HCT116 (cell line): ENCODE results near the gene IRF2. TPM values are rescaled to one million over a fixed set of nuclear protein-coding genes. Genes with fewer than 3 reads are reported as not detected.

Experiments used
- ATAC-seq: fragments of 200-7000 bp; cut with Tn5 transposase; 2 replicates; pipeline ENCODE4 v1.9.1; 2020; ENCODE audit warnings: mild to moderate bottlenecking, moderate library complexity
- BruUV-seq: library from RNA; stranded (reverse); fragments of 400-500 nt; replicated peaks from 2 replicates; lab custom pipeline; 2021; lab: Mats Ljungman, UMichigan
- CTCF ChIA-PET: fragments of 300-600 bp; sonication (Branson Sonifier 250); formaldehyde crosslinking; loops from one replicate; lab custom pipeline; 2021; ENCODE audit warnings: antibody characterized with exemption; lab: Charles Lee
- POLR2A ChIA-PET: fragments of 300-600, 350-600 bp; sonication (Branson Sonifier 250); formaldehyde crosslinking; loops from one replicate; lab custom pipeline; 2021; ENCODE audit warnings: antibody characterized with exemption; lab: Charles Lee
- RAD21 ChIA-PET, 2 experiments: fragments of 300-600 bp; sonication (Branson Sonifier 250); formaldehyde crosslinking; loops; one replicate each; lab custom pipeline; 2023; ENCODE audit warnings: low total read pairs in 2 of 2; ENCODE audit not compliant: uncharacterized antibody in 2 of 2, unreplicated experiment in 2 of 2, low non-redundant PET in 1 of 2; lab: Charles Lee
- DNase-seq: peaks from one replicate; pipeline ENCODE4 v3.0.0-alpha.2; 2010; ENCODE audit warnings: low read depth, low spot score
- H2AFZ ChIP-seq: fragments of 200-600 bp; shearing (Covaris generic), sonication (generic); 2 replicates; pipeline ENCODE4 v1.6.1; 2017; ENCODE audit warnings: low read depth, mixed run types, mixed read lengths, antibody characterized with exemption, low read length; ENCODE audit not compliant: poor library complexity, severe bottlenecking
- H3K27ac ChIP-seq: 2 replicates; pipeline ENCODE4 v1.5.1; 2012; ENCODE audit warnings: low read depth, low read length
- H3K27me3 ChIP-seq: fragments of 200-600 bp; sonication (generic); 2 replicates; pipeline ENCODE4 v1.6.1; 2016; ENCODE audit warnings: mixed run types, low read length, mixed read lengths; ENCODE audit not compliant: insufficient read depth
- H3K36me3 ChIP-seq, 2 experiments: fragments of 200-500 bp in 1 of 2; fragments of 200-600 bp in 1 of 2; sonication (Bioruptor generic) in 1 of 2; sonication (generic) in 1 of 2; 2 replicates each; pipeline versions ENCODE4 v1.5.1 to v1.6.1; 2014 to 2016; ENCODE audit warnings: low read length in 2 of 2, inconsistent platforms in 1 of 2, mixed read lengths in 1 of 2, mixed run types in 1 of 2; ENCODE audit not compliant: insufficient read depth in 2 of 2, control insufficient read depth in 1 of 2
- H3K4me1 ChIP-seq, 2 experiments: fragments of 200-600 bp in 1 of 2; sonication (generic) in 1 of 2; 2 replicates each; pipeline versions ENCODE4 v1.5.1 to v1.6.1; 2012 to 2017; ENCODE audit warnings: low read length in 2 of 2, inconsistent platforms in 1 of 2, mild to moderate bottlenecking in 1 of 2, mixed read lengths in 1 of 2, mixed run types in 1 of 2, moderate library complexity in 1 of 2; ENCODE audit not compliant: insufficient read depth in 2 of 2, control insufficient read depth in 1 of 2
- H3K4me2 ChIP-seq: fragments of 200-600 bp; sonication (generic); 2 replicates; pipeline ENCODE4 v1.6.1; 2017; ENCODE audit warnings: mixed run types, low read length, mixed read lengths
- H3K4me3 ChIP-seq, 2 experiments: fragments of 200-600 bp in 1 of 2; sonication (generic) in 1 of 2; replicated peaks in 1 of 2; 2 replicates each; pipeline ENCODE4 v1.5.1; 2011 to 2016; ENCODE audit warnings: low read length in 2 of 2, control low read depth in 1 of 2, low read depth in 1 of 2, mild to moderate bottlenecking in 1 of 2, mixed read lengths in 1 of 2, mixed run types in 1 of 2
- H3K79me2 ChIP-seq: fragments of 200-600 bp; sonication (generic); 2 replicates; pipeline ENCODE4 v1.6.1; 2017; ENCODE audit warnings: mild to moderate bottlenecking, mixed run types, low read length, moderate library complexity, mixed read lengths; ENCODE audit not compliant: insufficient read depth
- H3K9ac ChIP-seq: fragments of 200-600 bp; sonication (generic); 2 replicates; pipeline ENCODE4 v1.6.1; 2016; ENCODE audit warnings: low read length, mixed read lengths
- H3K9me2 ChIP-seq: fragments of 200-600 bp; sonication (generic), shearing (Covaris generic); 2 replicates; pipeline ENCODE4 v1.6.1; 2017; ENCODE audit warnings: mixed run types, mild to moderate bottlenecking, moderate library complexity; ENCODE audit not compliant: insufficient read depth
- H3K9me3 ChIP-seq, 2 experiments: fragments of 200-500 bp in 1 of 2; fragments of 200-600 bp in 1 of 2; sonication (Bioruptor generic) in 1 of 2; sonication (generic) in 1 of 2; 2 replicates each; pipeline ENCODE4 v1.6.1; 2014 to 2017; ENCODE audit warnings: low read length in 2 of 2, mixed read lengths in 2 of 2, inconsistent platforms in 1 of 2, low read depth in 1 of 2, mild to moderate bottlenecking in 1 of 2, mixed run types in 1 of 2, moderate library complexity in 1 of 2; ENCODE audit not compliant: control insufficient read depth in 1 of 2, insufficient read depth in 1 of 2
- H4K20me1 ChIP-seq: fragments of 200-600 bp; sonication (generic), shearing (Covaris generic); 2 replicates; pipeline ENCODE4 v1.6.1; 2017; ENCODE audit warnings: mixed run types, mild to moderate bottlenecking, moderate library complexity; ENCODE audit not compliant: insufficient read depth
- CBX3 ChIP-seq: IDR thresholded peaks from 2 replicates; pipeline ENCODE4 v1.6.1; 2012; ENCODE audit warnings: low read depth
- EGR1 ChIP-seq: IDR thresholded peaks from 2 replicates; pipeline ENCODE4 v1.6.1; 2012; ENCODE audit warnings: low read depth
- EZH2phosphoT487 ChIP-seq: fragments of 200-600 bp; IDR thresholded peaks from 2 replicates; pipeline ENCODE4 v1.6.1; 2018; ENCODE audit warnings: antibody characterized with exemption, borderline replicate concordance
- JUND ChIP-seq: IDR thresholded peaks from 2 replicates; pipeline ENCODE4 v1.6.1; 2012
- POLR2A ChIP-seq: IDR thresholded peaks from 2 replicates; pipeline ENCODE4 v1.7.0; 2011; ENCODE audit warnings: borderline replicate concordance; ENCODE audit not compliant: insufficient read depth, insufficient read length; ENCODE audit errors: extremely low read depth
- SIN3A ChIP-seq: IDR thresholded peaks from 2 replicates; pipeline ENCODE4 v1.6.1; 2012; ENCODE audit warnings: low read depth
- SP1 ChIP-seq: IDR thresholded peaks from 2 replicates; pipeline ENCODE4 v1.6.1; 2012; ENCODE audit warnings: low read depth
- SRF ChIP-seq: IDR thresholded peaks from 2 replicates; pipeline ENCODE4 v1.6.1; 2012; ENCODE audit warnings: low read depth
- TCF7L2 ChIP-seq: IDR thresholded peaks from 2 replicates; pipeline ENCODE4 v1.7.0; 2011; ENCODE audit warnings: borderline replicate concordance, inconsistent platforms; ENCODE audit not compliant: insufficient read depth, insufficient read length; ENCODE audit errors: extremely low read depth
- ZNF274 ChIP-seq: fragments of 200-500 bp; sonication (Bioruptor generic); IDR thresholded peaks from 2 replicates; pipeline ENCODE4 v1.6.1; 2014; ENCODE audit warnings: mild to moderate bottlenecking, low read depth, low read length, inconsistent platforms
- intact Hi-C: fragments of 100-400 bp; cut with micrococcal nuclease; formaldehyde crosslinking; loops from 2 replicates; pipeline ENCODE4 v1.10.0; 2022
- total RNA-seq: library from RNA; stranded (reverse); gene quantifications from one replicate; pipeline ENCODE4 v1.2.1, GENCODE V29; 2021; ENCODE audit not compliant: unreplicated experiment
- TF ChIP-seq, protein P1 (sequence below): IDR thresholded peaks from 2 replicates; pipeline ENCODE4 v1.6.1; 2012; ENCODE audit warnings: low read depth
- TF ChIP-seq, protein P2 (sequence below): IDR thresholded peaks from 2 replicates; pipeline ENCODE4 v1.6.1; 2011; ENCODE audit warnings: mild to moderate bottlenecking, low read length, moderate library complexity; ENCODE audit not compliant: insufficient replicate concordance; ENCODE audit errors: extremely low read depth
- TF ChIP-seq, protein P3 (sequence below): IDR thresholded peaks from 2 replicates; pipeline ENCODE4 v1.6.1; 2012

Gene IRF2
- total RNA-seq, 1 experiment from 2014 or later: 10.6 TPM

DNA sequence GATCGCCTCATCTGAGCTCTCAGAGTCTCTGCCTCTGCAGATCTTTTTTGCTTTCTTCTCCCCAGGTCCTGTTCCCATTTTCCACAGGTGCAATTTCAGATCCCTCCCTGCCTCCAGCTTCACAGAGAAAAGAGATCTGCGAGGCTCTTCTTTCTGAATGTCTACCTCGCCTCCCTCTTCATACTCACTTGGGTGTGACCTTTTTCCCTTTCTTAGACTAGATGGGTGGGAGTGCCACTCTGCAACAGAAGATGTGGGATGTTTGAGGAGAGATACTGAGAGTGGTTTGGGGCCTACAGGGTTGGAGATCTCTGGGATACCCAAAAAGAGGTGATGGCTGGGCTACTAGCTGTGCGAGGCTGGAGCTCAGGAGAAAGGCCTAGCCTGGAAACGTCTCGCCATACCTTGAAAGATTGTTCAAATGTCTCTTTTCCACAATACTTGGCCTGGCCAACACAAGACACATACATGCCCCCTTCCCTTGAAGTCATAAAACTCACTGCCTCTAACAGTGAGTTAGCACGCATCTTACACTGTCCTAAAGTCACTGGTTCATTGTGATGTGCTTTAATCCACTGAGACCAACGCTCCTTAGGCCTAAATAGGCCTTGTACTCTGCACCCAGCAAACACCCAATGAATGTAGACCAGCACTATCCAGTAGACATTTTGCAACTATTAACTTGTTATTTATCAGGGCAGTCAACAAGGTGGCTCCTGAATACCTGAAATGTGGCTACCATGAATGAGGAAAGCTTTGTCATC, 33.6 kb downstream of the IRF2 start:
- Histone ChIP-seq H2AFZ (no peak overlapping the region), H3K27me3 (no peaks in the 10 kb centered on the region), H3K27ac (no peak overlapping the region), H3K4me1 (no peaks in the 10 kb centered on the region), H3K4me3 (no peak overlapping the region), H4K20me1 (no peaks in the 10 kb centered on the region), H3K4me2 (no peak overlapping the region), H3K79me2 (no peaks in the 10 kb centered on the region), H3K9me3 (no peaks in the 10 kb centered on the region), H3K9me2 (no peaks in the 10 kb centered on the region), H3K36me3 (no peaks in the 10 kb centered on the region), H3K9ac (no peak overlapping the region)
- DNase-seq (no peak), ATAC-seq (no peak)
- ChIA-PET RAD21 (no interaction called here), CTCF (no interaction called here), POLR2A (no interaction called here)
- TF ChIP-seq EZH2phosphoT487: no peak
- BruUV-seq: no TSS peak
- intact Hi-C loops: no loop called here

DNA sequence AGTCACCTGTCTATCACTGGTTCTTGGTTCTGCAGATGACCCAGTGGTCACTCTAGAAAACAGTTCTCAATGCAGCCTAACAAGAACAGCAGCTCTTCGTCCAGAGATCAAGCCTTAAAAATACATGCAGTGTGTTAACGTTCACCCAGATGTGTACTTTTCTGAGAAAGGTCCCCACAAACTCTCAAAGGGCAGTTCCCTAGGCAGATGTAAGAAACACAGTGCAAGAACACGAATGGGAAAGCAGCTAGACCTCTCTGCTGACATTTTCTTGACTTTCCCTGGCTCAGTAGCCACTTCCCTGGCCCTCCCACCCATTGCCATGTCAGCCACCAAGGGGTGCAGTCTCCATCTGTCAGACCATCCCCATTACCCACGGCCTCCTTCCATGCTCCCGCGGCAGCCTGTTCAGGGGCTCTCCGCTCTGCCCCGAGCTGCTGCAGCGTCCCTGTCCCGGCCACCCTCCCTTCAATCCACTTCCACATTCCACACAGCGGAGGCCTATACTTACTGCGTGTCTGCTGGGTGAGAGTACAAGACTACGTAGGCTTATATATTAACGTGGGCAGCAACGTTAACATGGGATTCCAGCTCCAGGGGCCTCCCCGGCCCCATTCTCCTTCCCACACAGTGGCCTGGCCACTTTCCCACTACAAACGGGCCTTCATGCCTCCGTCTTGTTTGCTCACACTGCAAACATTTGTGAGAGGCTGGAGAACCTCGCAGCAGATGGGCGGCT, 34.3 kb downstream of the IRF2 start:
- intact Hi-C loops: no loop called here
- ChIA-PET CTCF (no interaction called here), POLR2A (no interaction called here), RAD21 (no interaction called here)
- H3K36me3 ChIP-seq: no peaks in the 10 kb centered on the region
- no peaks in the 10 kb centered on the region for H3K9me2 ChIP-seq
- no peak overlapping the region for H2AFZ ChIP-seq
- H3K4me1 ChIP-seq: no peaks in the 10 kb centered on the region
- no peak overlapping the region for H3K27ac ChIP-seq
- no peaks in the 10 kb centered on the region for H3K9me3 ChIP-seq
- no peaks in the 10 kb centered on the region for H3K79me2 ChIP-seq
- H3K4me3 ChIP-seq: no peak overlapping the region
- no peak overlapping the region for H3K9ac ChIP-seq
- DNase-seq: no peak
- H4K20me1 ChIP-seq: no peaks in the 10 kb centered on the region
- ATAC-seq: no peak
- no TSS peak for BruUV-seq
- H3K27me3 ChIP-seq: no peaks in the 10 kb centered on the region
- no peak overlapping the region for H3K4me2 ChIP-seq
- TF ChIP-seq POLR2A: no peak
- no peak for TF ChIP-seq SIN3A
- TF ChIP-seq CBX3: no peak
- TF ChIP-seq, protein P1, sequence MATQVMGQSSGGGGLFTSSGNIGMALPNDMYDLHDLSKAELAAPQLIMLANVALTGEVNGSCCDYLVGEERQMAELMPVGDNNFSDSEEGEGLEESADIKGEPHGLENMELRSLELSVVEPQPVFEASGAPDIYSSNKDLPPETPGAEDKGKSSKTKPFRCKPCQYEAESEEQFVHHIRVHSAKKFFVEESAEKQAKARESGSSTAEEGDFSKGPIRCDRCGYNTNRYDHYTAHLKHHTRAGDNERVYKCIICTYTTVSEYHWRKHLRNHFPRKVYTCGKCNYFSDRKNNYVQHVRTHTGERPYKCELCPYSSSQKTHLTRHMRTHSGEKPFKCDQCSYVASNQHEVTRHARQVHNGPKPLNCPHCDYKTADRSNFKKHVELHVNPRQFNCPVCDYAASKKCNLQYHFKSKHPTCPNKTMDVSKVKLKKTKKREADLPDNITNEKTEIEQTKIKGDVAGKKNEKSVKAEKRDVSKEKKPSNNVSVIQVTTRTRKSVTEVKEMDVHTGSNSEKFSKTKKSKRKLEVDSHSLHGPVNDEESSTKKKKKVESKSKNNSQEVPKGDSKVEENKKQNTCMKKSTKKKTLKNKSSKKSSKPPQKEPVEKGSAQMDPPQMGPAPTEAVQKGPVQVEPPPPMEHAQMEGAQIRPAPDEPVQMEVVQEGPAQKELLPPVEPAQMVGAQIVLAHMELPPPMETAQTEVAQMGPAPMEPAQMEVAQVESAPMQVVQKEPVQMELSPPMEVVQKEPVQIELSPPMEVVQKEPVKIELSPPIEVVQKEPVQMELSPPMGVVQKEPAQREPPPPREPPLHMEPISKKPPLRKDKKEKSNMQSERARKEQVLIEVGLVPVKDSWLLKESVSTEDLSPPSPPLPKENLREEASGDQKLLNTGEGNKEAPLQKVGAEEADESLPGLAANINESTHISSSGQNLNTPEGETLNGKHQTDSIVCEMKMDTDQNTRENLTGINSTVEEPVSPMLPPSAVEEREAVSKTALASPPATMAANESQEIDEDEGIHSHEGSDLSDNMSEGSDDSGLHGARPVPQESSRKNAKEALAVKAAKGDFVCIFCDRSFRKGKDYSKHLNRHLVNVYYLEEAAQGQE: no peak
- no peak for TF ChIP-seq ZNF274
- TF ChIP-seq, protein P2, sequence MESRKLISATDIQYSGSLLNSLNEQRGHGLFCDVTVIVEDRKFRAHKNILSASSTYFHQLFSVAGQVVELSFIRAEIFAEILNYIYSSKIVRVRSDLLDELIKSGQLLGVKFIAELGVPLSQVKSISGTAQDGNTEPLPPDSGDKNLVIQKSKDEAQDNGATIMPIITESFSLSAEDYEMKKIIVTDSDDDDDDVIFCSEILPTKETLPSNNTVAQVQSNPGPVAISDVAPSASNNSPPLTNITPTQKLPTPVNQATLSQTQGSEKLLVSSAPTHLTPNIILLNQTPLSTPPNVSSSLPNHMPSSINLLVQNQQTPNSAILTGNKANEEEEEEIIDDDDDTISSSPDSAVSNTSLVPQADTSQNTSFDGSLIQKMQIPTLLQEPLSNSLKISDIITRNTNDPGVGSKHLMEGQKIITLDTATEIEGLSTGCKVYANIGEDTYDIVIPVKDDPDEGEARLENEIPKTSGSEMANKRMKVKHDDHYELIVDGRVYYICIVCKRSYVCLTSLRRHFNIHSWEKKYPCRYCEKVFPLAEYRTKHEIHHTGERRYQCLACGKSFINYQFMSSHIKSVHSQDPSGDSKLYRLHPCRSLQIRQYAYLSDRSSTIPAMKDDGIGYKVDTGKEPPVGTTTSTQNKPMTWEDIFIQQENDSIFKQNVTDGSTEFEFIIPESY: no peak
- TF ChIP-seq, protein P3, sequence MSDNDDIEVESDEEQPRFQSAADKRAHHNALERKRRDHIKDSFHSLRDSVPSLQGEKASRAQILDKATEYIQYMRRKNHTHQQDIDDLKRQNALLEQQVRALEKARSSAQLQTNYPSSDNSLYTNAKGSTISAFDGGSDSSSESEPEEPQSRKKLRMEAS: no peak
- TF ChIP-seq SRF: no peak
- TF ChIP-seq SP1: no peak
- TF ChIP-seq JUND: no peak
- no peak for TF ChIP-seq EGR1
- TF ChIP-seq TCF7L2: no peak
